ENCODE data around the gene POLR1E.
A peak's percentile ranks its signal among the peaks of the same experiment; 100 is the strongest.
"Not testable (repeated sequence)": the region's sequence is repeated elsewhere in the genome, so short reads cannot be mapped to it uniquely, and the experiment has no call there.

The POLR1E gene

GRCh38 chr9:37508135-37508833 is 22.5 kb downstream of the POLR1E start:
- no peaks in the 10 kb centered on the region for H3K9me3 Mint-ChIP-seq
- no peak for ATAC-seq
- peaks cover 56% of the 10 kb centered on the region for H3K36me3 Mint-ChIP-seq
- no peaks in the 10 kb centered on the region for H3K27me3 Mint-ChIP-seq
- peak overlapping the region; percentile 28 for H3K27ac Mint-ChIP-seq
- peaks cover 10% of the 10 kb centered on the region for H3K4me1 Mint-ChIP-seq
- H3K4me3 Mint-ChIP-seq: no peak overlapping the region

DNA sequence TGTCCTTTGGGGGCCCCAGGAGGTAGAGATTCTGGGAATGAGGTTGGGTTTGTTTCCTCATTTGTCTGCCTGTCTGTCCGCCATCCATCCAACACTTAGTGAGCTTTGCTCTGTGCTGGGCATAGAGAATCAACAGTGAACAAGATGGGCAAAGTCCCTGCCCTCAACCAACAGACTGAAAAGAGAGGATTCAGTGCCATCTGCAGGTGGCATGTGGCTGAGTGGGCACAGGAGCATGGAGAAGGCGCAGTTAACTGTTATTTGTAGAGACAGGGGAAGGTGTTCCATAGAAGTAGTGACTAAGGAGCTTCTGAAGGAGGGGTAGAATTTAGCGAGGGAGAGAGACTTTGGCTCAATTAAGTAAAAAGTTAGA is 23.1 kb downstream of the POLR1E start:
- no peaks in the 10 kb centered on the region for H3K27me3 Mint-ChIP-seq
- H3K4me1 Mint-ChIP-seq: peaks cover 10% of the 10 kb centered on the region
- H3K4me3 Mint-ChIP-seq: no peak overlapping the region
- H3K36me3 Mint-ChIP-seq: peaks cover 54% of the 10 kb centered on the region
- peak overlapping the region; percentile 65 for H3K27ac Mint-ChIP-seq
- ATAC-seq: no peak
- H3K9me3 Mint-ChIP-seq: no peaks in the 10 kb centered on the region

DNA sequence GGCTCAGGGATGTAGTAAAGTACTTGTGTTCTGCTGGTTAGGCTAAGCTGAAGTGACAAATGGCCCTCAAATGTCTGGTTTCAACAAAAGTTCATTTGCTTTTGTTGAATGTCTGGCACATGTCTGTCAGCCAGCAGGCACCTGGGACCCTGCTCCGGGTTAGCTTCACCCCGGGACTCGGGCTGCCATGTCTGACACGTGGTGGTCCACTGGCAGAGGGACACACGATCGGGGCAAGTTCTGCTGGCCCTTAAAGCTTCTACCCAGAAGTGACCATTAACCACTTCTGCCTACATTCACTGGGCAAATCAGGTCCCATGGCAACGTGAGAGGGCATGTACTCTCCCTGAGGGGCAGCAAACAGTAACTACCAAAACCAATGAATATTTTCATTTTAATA is 23.8 kb downstream of the POLR1E start:
- H3K9me3 Mint-ChIP-seq: no peaks in the 10 kb centered on the region
- no peak overlapping the region for H3K4me3 Mint-ChIP-seq
- ATAC-seq: no peak
- H3K27ac Mint-ChIP-seq: peak overlapping the region; percentile 65
- H3K36me3 Mint-ChIP-seq: peaks cover 55% of the 10 kb centered on the region
- no peaks in the 10 kb centered on the region for H3K27me3 Mint-ChIP-seq
- H3K4me1 Mint-ChIP-seq: peaks cover 10% of the 10 kb centered on the region

DNA sequence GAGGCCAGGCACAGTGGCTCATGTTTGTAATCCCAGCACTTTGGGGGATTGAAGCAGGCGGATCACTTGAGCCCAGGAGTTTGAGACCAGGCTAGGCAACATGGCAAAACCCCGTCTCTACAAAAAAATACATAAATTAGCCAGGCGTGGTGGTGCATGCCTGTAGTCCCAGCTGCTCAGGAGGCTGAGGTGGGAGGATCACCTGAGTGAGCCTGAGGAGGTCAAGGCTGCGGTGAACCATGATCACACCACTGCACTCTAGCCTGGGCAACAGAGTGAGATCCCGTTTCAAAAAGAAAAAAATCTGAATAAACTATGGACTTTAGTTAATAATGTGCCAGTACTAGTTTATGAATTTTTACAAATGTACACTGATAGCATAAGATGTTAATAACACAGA is 24.3 kb downstream of the POLR1E start:
- not testable (repeated sequence) for H3K27me3 Mint-ChIP-seq, H3K9me3 Mint-ChIP-seq, H3K4me3 Mint-ChIP-seq, H3K27ac Mint-ChIP-seq, ATAC-seq
- Mint-ChIP-seq H3K4me1 (peaks cover 13% of the 10 kb centered on the region), H3K36me3 (peaks cover 60% of the 10 kb centered on the region)

DNA sequence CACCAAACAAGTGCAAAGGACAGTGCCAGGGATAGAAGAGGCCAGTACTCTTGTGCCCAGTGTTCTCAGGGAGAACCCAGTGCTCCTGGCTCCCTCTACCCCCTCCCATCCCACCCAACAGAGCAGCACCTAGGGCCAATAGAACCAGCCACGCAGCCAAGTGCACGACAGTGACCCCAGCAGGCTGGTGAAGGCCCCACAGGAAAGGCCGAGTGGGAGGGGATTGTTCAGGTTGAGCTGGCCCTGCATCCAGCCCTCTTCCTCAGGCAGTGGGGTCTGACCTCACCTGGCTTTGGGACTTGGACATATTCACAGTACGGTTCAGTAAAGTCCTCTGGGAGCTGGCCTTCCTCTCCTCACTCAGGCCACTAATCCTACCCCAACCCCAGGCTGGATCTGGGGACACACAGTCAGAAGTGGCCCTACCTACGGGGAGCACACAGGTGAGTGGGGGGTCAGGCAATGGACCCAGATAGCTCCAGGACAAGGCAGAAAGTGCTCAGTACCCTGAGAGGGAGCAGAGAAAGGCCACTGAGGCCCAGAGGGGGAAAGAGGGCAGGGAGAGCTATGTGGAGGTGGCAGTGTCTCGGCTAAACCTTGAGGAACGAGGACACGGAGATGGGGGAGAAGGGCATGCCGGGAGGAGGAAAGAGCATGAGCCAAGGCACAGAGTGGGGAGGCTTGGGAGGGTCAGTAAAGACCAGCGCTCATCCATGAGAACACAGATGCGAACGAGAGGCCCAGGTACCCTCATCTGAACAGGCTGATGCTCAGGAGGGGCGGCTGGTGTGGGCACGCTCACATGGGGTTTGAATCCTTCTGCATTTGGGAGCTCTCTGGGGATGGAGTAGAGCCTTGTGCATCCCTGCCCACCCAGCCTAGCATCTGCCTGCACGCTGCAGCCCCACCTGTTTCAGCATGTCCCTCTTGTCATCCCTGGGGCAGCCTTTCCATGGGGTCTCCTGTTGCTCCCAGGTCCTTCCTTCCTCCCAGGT is 25.6 kb downstream of the POLR1E start:
- H3K4me1 Mint-ChIP-seq: peaks cover 16% of the 10 kb centered on the region
- peaks cover 67% of the 10 kb centered on the region for H3K36me3 Mint-ChIP-seq
- no peaks in the 10 kb centered on the region for H3K27me3 Mint-ChIP-seq
- peak; percentile 59 for ATAC-seq
- H3K9me3 Mint-ChIP-seq: no peaks in the 10 kb centered on the region
- peak overlapping the region; percentile 73 for H3K27ac Mint-ChIP-seq
- H3K4me3 Mint-ChIP-seq: no peak overlapping the region

DNA sequence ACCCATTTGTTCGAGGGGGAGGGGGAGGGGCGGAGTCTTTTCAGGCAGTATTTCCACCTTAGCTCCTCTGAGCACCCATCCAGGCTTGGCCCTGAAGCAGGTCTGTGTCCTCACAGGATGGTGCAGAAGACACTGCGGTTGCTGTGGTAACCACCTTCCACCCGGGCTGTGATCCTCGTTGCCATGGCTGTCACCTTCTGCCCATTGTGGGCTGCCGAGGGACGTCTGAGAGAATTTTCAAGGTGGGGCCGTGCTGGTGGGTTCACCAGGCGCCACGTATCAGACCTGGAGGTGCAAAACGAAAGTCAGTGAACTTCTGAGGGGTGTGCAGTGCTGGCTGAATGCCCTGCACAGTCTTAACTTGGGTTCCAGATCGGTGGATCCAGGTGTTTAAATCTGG is 26.7 kb downstream of the POLR1E start:
- Mint-ChIP-seq H3K4me3 (no peak overlapping the region), H3K4me1 (peaks cover 16% of the 10 kb centered on the region), H3K27me3 (no peaks in the 10 kb centered on the region), H3K36me3 (peaks cover 61% of the 10 kb centered on the region), H3K9me3 (no peaks in the 10 kb centered on the region), H3K27ac (no peak overlapping the region)
- ATAC-seq: no peak

- Mint-ChIP-seq H3K36me3 (peaks cover 58% of the 10 kb centered on the region), H3K4me1 (peaks cover 16% of the 10 kb centered on the region)
- not testable (repeated sequence) for H3K4me3 Mint-ChIP-seq, ATAC-seq, H3K27ac Mint-ChIP-seq, H3K27me3 Mint-ChIP-seq, H3K9me3 Mint-ChIP-seq
Measured at GRCh38 chr9:37514415-37514814, 28.7 kb downstream of the POLR1E start.

DNA sequence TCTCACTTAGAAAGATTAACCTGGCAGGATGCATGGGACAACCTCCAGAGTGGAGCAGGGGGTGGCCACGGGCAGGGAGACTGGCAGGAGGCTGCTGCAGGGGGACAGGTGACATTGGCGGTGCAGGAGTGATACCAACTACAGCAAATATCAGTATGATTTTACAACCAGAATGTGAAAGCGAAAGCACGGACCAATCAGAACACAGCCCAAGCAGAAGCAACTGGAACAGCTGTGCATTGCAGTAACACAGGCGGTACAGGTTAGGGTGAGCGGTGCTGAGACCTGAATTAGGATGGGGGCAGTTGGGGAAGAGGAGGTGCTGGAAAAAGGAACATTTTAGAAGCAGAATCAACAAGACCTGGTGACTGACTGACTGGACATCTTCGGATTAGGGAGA is 29.3 kb downstream of the POLR1E start:
- Mint-ChIP-seq H3K27me3 (no peaks in the 10 kb centered on the region), H3K4me1 (peaks cover 16% of the 10 kb centered on the region), H3K36me3 (peaks cover 58% of the 10 kb centered on the region), H3K4me3 (no peak overlapping the region), H3K27ac (no peak overlapping the region), H3K9me3 (no peaks in the 10 kb centered on the region)
- no peak for ATAC-seq

- Mint-ChIP-seq H3K9me3 (no peaks in the 10 kb centered on the region), H3K4me3 (no peak overlapping the region), H3K27ac (no peak overlapping the region), H3K4me1 (peaks cover 16% of the 10 kb centered on the region), H3K27me3 (no peaks in the 10 kb centered on the region), H3K36me3 (peaks cover 64% of the 10 kb centered on the region)
- no peak for ATAC-seq
Measured at GRCh38 chr9:37515620-37516258, 30.0 kb downstream of the POLR1E start.

DNA sequence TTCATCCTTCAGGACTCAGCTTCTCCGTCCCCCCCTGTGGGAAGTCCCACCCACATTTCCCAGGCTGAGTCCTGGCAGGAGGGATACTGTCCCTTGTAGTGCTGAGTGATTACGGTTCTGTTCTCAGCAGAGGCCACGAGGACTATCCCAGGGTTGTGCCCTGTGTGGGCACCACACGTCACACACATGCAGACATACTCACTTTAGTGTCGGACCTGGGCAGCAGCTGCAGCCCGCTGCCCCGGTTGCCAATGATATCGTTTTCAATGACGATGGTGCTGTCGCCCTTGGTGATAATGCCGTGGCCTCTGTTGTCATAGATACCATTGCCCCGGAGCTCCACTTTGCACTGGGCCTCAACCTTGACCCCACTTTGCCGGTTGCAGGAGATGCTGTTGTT is 32.2 kb downstream of the POLR1E start:
- H3K27ac Mint-ChIP-seq: no peak overlapping the region
- peaks cover 74% of the 10 kb centered on the region for H3K36me3 Mint-ChIP-seq
- peaks cover 6% of the 10 kb centered on the region for H3K4me1 Mint-ChIP-seq
- no peak overlapping the region for H3K4me3 Mint-ChIP-seq
- no peaks in the 10 kb centered on the region for H3K9me3 Mint-ChIP-seq
- H3K27me3 Mint-ChIP-seq: no peaks in the 10 kb centered on the region
- ATAC-seq: no peak

DNA sequence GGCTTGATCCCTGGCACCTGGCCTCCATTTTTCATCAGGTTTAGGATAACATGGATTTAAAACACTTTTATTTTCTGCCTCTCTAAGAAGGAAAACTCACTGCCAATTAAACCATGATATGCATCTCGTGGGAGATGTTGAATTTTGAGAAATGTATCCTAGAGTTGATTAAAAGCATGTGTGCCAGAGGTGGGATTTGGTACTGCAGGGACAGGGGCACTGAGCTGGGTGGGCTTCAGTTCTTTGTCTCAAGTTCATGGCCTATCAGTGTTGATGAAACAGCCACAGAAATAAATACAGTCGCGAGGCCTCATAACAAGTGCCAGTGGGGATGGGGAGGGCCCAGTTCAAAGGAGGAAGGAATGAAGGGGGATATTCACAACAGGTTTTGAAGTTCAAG is 34.9 kb downstream of the POLR1E start:
- Mint-ChIP-seq H3K9me3 (no peaks in the 10 kb centered on the region), H3K36me3 (peaks cover 76% of the 10 kb centered on the region), H3K27me3 (no peaks in the 10 kb centered on the region), H3K4me3 (no peak overlapping the region), H3K27ac (no peak overlapping the region), H3K4me1 (no peaks in the 10 kb centered on the region)
- no peak for ATAC-seq

- no peak overlapping the region for H3K4me3 Mint-ChIP-seq
- H3K27ac Mint-ChIP-seq: no peak overlapping the region
- H3K4me1 Mint-ChIP-seq: no peaks in the 10 kb centered on the region
- no peak for ATAC-seq
- no peaks in the 10 kb centered on the region for H3K27me3 Mint-ChIP-seq
- H3K9me3 Mint-ChIP-seq: no peaks in the 10 kb centered on the region
- H3K36me3 Mint-ChIP-seq: peaks cover 76% of the 10 kb centered on the region
Measured at GRCh38 chr9:37521111-37521510, 35.4 kb downstream of the POLR1E start.

GRCh38 chr9:37522971-37523370 is 37.2 kb downstream of the POLR1E start:
- Mint-ChIP-seq H3K27ac (no peak overlapping the region), H3K36me3 (peaks cover 81% of the 10 kb centered on the region), H3K4me1 (no peaks in the 10 kb centered on the region), H3K9me3 (no peaks in the 10 kb centered on the region), H3K27me3 (no peaks in the 10 kb centered on the region), H3K4me3 (no peak overlapping the region)
- no peak for ATAC-seq

DNA sequence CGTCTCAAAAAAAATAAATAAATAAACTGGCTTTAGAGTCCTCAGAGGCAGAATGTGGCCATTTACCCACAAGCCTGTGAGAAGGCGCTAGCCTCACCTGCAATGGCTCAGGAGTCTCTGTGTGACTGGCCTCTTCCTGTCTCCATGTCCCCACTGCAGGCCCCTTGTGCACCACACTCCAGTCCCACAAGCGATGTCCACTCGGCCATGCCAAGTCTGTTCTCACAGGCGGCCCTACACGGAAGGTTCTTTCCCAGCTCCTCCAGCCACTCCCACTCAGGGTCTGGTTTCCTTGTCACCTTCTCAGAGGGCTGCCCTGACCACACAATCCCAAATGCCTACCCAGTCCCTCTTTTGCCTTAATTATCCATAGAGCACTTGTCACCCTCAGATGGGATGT is 38.2 kb downstream of the POLR1E start:
- ATAC-seq: no peak
- H3K36me3 Mint-ChIP-seq: peaks cover 81% of the 10 kb centered on the region

DNA sequence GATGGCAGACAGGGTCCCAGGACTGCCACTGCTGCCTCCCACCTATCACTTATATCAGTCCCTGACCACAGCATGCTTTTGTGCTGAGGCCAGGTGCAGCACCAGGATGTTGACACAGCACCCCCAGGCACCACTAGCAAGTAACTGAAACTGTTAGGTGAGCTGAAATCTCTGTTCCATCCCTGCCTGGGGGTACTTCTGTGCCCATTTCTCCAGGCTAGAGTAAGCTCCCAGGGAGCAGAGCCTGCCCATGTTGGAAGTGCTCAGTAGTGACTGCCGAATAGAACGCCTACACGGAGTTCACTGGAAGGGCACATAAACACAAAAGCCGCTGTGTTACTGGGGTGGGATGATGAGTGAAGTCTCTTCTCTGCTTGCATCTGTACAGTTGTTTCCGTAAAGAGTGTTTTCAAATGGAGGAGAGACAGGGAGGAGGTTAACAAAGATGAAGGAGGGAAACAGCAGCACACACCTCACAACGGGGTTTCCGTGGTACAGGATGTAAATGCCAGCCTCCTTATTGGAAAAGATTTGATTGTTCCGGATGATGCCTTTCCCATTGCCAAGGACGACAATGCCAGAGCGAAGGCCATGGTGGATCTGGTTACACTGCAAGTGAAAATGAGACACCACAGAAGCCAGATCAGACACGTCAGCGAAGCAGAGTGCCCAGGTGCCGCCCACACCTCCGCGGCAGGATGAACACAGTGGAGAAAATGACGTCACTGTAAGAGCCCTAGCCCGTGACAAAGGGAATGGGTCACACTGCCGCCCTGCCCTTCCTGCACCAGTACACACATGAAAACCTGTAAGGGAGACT is 43.1 kb downstream of the POLR1E start:
- H3K9me3 Mint-ChIP-seq: no peaks in the 10 kb centered on the region
- peak; percentile 91 for ATAC-seq
- H3K4me3 Mint-ChIP-seq: peak overlapping the region; percentile 60
- H3K4me1 Mint-ChIP-seq: peaks cover 44% of the 10 kb centered on the region
- H3K27ac Mint-ChIP-seq: peak overlapping the region; percentile 95
- H3K36me3 Mint-ChIP-seq: peaks cover 47% of the 10 kb centered on the region
- no peaks in the 10 kb centered on the region for H3K27me3 Mint-ChIP-seq

More for the DNA sequence above, 38.2 kb downstream of the POLR1E start:
- no peaks in the 10 kb centered on the region for H3K9me3 Mint-ChIP-seq
- no peak overlapping the region for H3K4me3 Mint-ChIP-seq
- peaks cover 9% of the 10 kb centered on the region for H3K4me1 Mint-ChIP-seq
- H3K27me3 Mint-ChIP-seq: no peaks in the 10 kb centered on the region
- no peak overlapping the region for H3K27ac Mint-ChIP-seq
